Peyer's patch (tissue), 4 donors: ENCODE data around the gene ATP9B.

Source experiments
- POLR2A ChIP-seq, 2 donors: fragments of 450-650 bp; IDR thresholded peaks; one replicate each; pipeline ENCODE4 v1.5.1; 2017; ENCODE audit warnings: antibody characterized with exemption in 2 of 2, mild to moderate bottlenecking in 2 of 2, moderate library complexity in 2 of 2
- TF ChIP-seq, protein P1 (sequence below), 6 experiments: fragments of 450-650 bp in 4 of 6; fragments of 200-600 bp in 2 of 6; sonication (generic) in 1 of 6; IDR thresholded peaks; one replicate each; pipeline ENCODE4 v1.5.1; 2017 to 2019; ENCODE audit warnings: antibody characterized with exemption in 6 of 6, mild to moderate bottlenecking in 3 of 6, moderate library complexity in 1 of 6

DNA sequence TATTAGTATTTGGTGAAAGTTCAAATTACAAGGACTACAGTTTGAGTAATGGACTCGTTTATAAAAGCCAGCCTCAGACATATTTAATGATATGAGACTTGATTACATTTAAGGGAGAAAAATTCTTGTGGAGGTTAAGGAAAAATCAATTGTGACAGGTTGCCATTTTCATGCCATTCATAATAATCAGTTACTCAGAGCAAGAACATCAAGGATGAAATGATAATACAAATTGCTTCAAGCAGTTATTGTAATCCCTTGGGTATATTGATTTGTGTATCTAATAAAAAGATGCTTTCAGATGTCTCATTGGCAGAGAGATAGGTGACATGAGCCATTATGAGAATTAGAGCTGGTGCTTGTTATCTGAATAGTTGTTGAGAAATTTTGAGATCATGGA is 153.6 kb downstream of the ATP9B start:
- no peak for TF ChIP-seq POLR2A (IDR thresholded peaks at IDR 0.05)
- TF ChIP-seq, protein P1, sequence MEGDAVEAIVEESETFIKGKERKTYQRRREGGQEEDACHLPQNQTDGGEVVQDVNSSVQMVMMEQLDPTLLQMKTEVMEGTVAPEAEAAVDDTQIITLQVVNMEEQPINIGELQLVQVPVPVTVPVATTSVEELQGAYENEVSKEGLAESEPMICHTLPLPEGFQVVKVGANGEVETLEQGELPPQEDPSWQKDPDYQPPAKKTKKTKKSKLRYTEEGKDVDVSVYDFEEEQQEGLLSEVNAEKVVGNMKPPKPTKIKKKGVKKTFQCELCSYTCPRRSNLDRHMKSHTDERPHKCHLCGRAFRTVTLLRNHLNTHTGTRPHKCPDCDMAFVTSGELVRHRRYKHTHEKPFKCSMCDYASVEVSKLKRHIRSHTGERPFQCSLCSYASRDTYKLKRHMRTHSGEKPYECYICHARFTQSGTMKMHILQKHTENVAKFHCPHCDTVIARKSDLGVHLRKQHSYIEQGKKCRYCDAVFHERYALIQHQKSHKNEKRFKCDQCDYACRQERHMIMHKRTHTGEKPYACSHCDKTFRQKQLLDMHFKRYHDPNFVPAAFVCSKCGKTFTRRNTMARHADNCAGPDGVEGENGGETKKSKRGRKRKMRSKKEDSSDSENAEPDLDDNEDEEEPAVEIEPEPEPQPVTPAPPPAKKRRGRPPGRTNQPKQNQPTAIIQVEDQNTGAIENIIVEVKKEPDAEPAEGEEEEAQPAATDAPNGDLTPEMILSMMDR (IDR thresholded peaks at IDR 0.05) = no peak
